ENCODE data around the gene CXCL13.
A peak's percentile ranks its signal among the peaks of the same experiment; 100 is the strongest.
"Not testable (repeated sequence)": the region's sequence is repeated elsewhere in the genome, so short reads cannot be mapped to it uniquely, and the experiment has no call there.

The CXCL13 gene, protein sequence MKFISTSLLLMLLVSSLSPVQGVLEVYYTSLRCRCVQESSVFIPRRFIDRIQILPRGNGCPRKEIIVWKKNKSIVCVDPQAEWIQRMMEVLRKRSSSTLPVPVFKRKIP

DNA sequence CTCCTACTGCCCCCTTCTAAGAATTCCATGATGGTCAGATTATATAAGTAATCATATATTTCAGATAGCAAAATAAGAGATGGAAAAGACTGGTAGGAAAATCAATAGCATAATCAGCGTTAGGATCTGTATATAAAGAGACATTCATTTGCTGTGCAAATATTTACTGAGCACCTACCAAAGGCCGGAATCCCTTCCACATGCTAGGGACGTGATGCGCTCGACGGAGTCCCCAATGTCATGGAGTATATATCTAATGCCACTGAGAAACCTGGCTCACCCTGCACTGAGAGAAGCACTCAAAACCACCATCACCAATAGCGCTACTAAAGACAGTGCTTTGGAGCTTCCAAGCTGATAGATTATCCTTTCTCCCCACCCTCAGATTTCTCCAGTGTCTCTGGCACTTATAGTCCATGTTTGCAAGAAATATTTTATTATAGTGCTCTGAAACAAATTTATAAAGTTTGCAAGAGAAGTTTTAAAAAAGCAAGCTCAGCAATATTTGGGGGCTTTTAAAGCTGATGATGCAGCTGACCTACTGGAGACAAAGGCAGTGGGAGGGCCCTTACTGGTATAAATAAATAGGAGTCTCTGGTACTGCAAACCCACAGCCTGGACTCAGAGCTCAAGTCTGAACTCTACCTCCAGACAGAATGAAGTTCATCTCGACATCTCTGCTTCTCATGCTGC lies at the start of gene CXCL13:
Gene CXCL13 (plus strand): TSS at position 611 of the 693 bp plus-strand sequence. CDS start 46 bp downstream, at position 657.
- no peak for DNase-seq

DNA sequence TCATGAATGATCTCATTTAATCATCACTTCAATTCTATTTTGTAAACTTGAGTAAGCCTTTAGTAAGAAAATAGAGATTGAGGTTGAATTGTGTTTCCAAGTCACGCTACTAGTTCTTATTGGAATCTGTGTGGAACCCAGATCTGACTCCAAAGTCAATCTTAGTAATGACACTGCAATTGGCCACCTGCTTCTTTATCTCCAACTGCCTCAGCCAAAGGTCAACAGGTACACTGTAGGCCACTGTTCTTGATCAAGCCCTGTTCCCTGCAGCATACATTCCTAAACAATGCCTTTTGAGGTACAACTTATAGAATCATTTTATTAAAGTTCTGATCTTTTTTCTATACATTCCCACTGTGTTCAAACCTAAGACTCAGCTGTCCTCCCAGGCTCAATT lies 45.5 kb upstream of the CXCL13 start:
- no peak for DNase-seq

DNA sequence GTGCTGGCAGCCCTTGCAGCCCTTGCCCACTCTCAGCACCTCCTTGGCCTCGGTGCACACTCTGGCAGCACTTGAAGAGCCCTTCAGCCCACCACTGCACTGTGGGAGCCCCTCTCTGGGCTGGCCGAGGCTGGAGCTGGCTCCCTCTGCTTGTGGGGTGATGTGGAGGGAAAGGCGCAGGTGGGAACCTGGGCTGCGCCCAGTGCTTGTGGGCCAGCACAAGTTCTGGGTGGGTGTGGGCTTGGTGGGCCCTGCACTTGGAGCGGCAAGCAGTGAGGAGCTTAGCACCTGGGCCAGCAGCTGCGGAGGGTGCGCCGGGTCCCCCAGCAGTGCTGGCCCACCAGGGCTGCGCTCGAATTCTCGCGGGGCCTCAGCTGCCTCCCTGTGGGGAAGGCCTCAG lies 43.9 kb upstream of the CXCL13 start:
- DNase-seq = not testable (repeated sequence)

DNA sequence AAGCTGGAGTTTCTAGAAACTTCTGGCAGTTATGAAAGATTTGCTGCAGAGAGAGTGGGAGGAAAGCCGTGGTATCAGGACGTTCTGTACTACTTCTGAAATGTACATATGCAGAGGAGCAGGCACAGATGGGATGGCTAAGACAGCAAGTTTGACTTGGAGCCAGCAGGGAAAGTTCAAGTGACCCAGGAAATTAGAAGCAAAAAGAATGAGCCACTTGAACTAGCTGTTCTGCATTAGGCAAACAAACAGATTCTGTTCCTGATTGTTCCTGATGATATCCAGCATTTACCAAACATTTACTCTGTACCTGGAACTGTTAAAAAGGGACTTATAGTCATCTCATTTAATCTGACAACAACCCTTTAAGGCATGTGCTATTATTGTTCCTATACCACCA lies 41.4 kb upstream of the CXCL13 start:
- no peak for DNase-seq

DNA sequence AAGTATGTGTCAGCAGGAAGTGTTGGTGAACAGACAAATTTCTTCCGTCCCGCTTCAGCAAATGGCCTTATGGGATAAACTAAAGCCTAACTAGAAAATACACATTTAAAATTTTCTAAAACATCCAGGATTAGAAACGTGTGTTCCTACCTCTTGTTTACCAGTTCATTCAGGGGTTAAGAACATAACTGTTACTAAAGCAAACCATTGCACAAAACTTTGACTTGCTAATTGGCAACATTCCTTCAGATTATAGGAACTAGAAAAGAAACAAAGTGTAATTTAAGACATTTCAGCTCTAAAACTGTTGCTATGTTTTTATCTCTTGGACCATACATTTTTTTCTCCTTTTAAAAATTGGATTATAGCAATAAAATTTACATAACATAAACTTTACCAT lies 39.5 kb upstream of the CXCL13 start:
- no peak for DNase-seq

DNA sequence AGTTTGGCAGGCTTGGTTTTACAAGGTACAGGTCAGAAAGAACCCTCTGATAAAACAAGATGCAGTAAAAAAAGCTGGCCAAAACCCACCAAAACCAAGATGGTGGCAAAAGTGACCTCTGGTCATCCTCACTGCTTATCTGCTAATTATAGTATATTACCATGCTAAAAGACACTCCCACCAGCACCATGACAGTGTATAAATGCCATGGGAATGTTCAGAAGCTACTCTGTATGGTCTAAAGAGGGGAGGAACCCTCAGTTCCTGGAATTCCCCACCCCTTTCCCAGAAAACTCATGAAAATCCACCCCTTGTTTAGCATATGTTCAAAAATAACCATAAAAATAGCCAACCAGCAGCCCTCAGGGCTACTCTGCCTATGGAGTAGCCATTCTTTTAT lies 38.1 kb upstream of the CXCL13 start:
- no peak for DNase-seq

DNA sequence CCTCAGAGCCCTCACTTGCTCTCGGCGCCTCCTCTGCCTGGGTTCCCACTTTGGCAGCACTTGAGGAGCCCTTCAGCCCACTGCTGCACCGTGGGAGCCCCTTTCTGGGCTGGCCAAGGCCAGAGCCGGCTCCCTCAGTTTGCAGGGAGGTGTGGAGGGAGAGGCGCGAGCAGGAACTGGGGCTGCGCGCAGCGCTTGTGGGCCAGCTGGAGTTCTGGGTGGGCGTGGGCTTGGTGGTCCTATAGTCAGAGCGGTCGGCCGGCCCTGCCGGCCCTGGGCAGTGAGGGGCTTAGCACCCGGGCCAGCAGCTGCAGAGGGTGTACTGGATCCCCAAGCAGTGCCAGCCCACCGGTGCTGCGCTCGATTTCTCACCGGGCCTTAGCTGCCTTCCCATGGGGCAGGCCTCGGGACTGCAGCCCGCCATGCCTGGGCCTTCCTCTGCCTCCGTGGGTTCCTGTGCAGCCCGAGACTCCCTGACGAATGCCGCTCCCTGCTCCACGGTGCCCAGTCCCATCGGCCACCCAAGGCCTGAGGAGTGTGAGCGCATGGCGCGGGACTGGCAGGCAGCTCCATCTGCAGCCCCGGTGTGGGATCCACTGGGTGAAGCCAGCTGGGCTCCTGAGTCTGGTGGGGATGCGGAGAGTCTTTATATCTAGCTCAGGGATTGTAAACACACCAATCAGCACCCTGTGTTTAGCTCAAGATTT lies 35.0 kb upstream of the CXCL13 start:
- not testable (repeated sequence) for DNase-seq

DNA sequence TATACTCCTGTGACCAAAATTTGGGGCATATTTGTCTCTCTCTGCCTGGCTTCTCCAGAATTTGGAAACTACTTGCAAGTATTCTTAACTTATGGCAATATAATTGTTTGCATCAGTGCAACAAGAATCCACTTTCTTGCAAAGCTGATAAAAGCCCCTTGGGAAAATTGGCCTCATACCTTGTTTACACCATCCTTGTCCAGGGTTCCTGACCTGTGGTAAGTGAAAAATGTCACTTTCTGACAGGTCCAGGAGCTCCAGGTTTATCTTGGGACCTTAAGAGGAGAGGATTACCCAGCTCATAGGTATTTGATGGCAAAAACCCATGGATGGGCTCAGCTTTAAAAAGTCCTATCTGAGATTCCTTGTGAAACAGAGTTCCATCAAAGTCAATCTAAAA lies 29.3 kb upstream of the CXCL13 start:
- no peak for DNase-seq

DNA sequence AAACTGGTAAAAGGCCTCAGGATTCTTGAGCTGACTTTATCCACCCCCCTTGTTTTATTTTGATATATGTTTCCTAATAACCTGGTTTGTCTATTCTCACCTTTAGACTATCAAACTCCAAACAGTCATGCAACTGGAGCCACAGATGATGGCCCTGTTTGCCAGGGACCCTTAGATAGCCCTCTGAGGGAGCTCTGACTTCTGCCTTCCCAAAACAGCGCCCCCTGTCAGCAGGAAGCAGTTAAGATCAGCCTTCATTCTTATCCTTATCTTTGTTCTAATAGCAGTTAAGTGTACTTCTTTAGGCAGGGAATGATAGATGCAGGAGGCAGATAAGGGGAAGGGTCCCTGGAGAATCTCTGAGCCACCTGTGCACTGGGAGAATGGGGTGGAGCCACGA lies 27.5 kb upstream of the CXCL13 start:
- no peak for DNase-seq

DNA sequence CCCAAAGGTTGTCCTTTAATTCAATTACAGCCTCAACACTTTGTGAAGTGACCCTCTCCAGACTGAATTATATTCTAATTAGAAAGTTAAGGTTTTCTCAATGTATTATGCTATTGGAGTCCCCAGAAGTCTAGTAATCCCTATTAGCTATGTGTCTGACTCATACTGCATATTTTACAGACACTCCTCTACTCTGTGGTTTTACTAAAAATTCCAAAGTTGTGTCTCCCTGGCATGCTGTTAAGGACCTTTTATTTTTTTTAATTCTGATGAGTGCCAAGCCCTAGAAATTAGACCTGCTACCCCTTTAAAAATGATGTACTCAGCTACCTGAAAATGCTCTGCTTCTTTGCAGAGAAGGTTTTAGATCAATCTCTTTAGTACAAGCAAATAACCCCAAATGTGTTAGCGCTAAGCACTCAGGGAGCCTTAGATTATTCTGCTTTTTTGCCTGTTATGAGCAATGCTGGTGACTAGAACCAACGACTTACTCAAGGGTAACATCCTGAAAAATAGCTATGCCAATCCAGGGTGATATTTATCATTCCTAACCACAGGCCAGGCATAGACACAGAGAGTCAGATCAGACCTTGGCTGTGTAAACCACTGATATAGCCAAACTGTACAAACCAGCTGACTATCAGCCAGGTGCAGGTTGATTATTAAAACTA lies 26.1 kb upstream of the CXCL13 start:
- no peak for DNase-seq

DNA sequence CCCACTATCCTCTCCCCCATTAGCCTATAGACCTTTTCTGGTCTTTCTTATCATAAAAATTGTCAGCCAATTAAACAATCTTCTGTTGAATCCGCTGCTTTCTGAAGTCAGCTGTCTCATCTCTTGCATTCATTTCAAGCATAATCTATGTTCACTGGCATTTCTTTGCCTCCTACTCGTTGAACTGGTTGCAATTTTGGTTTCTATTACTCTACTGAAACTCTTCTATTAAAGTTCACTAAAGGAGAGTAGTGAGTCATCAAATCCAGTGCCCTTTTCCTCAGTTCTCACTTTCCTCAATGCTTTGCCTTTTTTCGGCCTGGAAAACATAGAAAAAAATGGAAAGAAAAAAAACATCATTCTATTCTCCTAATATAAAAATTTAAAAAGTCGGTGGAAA lies 23.9 kb upstream of the CXCL13 start:
- no peak for DNase-seq

DNA sequence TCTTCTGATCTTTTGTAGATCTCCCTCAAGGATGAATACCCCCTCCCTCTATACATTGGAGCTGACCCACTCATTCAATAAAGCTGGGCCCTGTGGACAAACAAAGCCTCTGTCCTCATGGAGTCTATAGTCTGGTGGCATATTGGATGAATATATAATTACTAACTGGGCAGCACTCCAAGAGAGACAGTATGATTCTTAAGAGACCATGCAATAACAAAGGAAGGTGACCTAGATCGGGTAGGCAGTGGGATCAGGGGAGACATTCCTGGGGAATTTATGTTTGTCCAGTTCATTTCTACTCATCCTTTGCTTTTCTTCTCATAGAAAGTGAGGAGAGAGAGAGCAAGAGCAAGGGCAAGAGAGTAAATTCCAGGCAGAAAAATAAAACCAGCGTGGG lies 23.5 kb upstream of the CXCL13 start:
- DNase-seq = no peak

DNA sequence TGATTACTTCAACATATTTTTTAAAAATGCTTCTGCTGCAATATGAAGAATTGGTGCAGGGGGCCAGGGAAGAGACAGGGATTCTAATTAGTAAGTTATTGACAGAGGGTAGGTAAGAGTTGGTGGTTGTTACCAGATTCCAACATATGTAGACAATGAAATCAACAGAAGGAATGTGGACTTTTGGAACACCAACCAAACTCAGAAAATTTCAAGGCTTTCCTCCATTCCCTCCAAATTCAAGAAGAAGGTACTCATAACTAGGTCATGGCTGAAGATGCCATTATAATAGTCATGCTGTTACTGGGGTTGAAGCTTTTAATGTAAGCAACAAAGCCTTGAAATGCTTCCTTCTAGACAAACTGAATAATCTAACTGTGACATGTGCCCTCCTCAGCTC lies 22.9 kb upstream of the CXCL13 start:
- DNase-seq = no peak

DNA sequence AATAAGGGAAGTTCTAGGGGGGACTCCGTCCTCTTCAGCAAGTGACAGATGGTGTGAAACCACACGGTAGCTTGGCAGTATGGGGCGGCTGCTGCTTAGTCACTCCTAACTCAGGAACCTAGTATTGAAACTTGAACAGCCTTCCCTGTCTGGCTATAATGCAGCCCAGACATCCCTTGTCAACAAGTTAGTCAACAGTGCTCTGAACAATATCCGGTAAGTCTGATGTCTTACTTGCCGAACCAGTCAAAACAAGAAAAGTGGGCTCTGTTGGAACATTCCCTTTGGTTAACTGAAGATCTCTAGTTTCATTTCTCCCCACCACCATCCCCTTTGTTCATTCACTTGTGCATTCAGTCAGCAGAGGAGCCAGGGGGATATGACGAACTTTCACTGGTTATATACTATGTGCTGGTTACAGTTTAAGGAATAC lies 18.7 kb upstream of the CXCL13 start:
- DNase-seq = peak; percentile 15

DNA sequence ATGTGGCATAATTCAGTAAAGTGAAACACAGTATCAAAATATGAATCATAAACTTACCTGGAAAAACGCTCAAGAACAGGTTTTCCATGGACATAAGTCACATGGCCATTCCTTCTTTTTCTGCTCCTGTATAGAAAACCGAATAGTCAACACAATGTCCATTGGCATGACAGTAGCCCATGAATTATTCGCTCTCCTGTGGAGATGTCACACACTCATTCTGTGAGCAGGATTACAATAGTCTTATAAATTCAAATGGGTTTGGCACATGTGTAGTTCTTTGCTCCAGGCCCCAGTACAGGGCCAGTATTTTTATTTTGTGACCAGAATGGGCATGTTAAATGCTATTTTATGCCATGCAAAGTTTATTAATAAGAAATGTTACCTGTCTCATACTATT lies 15.1 kb upstream of the CXCL13 start:
- DNase-seq = no peak

DNA sequence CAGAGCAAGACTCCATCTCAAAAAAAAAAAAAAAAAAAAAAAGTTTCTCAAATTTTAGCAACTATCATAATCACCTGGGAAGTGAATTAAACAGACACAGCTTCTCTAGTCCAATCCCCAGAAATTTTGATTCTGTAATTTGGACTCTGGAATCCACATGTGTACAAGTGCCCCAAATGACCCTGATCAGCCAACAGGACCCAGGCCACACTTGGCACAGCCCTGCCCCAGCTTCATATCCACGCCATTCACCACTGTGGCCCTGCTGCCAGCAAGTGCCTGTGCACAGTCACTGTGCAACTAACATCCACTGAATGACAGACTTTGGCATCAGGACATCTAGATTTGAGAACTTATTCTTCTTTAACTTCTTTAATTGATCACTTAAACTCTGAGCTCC lies 14.1 kb upstream of the CXCL13 start:
- no peak for DNase-seq

DNA sequence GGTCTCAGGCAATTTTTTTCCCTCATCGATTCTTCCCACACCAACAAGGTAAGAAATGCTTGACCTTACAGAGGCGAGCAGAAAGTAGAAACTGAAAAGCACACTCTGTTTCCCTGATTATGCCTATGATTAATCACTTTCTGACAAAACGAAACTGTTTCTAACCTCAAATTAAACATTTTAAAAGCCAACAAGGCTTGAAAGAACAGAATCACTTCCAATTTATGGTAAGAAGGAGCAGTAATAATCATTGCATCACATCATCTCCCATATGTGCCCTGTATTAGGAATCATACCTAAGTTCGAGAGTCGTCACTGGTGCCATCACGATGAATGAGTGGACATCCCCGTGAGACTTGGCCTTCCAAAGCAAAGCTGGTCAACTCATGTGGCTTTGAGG lies 12.5 kb upstream of the CXCL13 start:
- DNase-seq = no peak

DNA sequence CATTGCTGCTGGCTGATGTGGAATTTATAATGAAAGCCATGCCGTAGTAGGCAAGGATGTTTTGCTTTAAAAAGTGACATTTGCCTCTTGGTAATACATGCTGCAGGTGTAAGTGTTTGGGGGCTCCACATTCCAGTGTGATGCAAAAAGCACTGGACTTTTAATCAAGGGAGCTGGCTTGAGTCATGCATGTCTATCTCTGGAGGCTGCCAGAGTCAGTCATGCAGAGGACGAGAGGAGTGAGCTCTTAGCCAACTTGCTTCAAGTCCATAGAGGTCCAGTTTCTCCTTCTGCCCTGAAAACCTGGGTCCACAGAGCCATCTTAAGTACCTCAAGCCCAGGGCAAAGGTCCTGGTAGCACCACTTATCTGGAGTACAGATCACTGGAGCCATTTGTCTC lies 11.6 kb upstream of the CXCL13 start:
- DNase-seq = no peak

DNA sequence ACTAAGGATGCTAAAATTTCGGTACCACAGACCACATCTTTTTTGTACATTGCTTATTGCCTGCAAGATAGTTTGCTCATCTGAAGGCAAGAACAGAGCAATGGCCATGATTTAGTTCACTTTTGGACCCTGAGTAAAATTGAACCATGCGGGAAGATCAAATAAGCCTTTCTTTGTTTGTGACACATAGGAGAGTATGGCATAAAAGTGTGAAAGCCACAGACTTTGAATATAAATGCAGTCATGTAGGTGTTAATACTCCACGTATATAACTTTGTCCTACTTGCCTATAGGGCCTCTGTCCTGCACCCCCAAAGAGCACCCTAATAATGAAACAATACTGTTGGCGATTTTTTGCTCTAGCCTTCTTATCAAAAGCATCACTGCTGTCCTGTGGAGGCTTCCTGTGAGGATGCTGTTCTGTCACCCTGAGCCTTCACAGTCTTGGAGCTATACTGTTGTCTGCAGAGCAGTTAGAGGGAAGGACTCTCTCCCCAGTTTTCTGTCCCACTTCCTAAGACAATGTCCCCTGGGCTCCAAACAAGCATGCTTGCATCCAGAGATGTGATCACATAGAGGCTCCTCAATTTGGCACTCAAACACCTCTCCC lies 10.2 kb upstream of the CXCL13 start:
- no peak for DNase-seq

DNA sequence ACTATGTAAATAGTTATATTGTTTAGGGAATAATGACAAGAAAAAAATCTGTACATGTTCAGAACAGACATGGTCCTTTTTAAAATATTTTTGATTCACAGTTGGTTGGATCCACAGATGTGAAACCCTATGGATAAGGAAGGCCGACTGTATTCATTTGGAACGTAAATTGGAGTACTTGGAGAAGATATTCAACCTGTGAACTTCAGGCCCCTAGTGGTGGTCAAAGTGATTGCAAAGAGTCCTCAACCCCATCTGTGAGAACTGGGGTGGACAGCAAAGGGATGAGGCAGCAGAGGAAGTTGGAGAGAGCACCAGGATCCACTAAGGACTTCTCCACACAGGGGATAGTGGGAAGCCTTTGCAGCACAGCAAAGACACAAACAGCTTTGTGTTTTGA lies 6.2 kb upstream of the CXCL13 start:
- DNase-seq = peak; percentile 16

DNA sequence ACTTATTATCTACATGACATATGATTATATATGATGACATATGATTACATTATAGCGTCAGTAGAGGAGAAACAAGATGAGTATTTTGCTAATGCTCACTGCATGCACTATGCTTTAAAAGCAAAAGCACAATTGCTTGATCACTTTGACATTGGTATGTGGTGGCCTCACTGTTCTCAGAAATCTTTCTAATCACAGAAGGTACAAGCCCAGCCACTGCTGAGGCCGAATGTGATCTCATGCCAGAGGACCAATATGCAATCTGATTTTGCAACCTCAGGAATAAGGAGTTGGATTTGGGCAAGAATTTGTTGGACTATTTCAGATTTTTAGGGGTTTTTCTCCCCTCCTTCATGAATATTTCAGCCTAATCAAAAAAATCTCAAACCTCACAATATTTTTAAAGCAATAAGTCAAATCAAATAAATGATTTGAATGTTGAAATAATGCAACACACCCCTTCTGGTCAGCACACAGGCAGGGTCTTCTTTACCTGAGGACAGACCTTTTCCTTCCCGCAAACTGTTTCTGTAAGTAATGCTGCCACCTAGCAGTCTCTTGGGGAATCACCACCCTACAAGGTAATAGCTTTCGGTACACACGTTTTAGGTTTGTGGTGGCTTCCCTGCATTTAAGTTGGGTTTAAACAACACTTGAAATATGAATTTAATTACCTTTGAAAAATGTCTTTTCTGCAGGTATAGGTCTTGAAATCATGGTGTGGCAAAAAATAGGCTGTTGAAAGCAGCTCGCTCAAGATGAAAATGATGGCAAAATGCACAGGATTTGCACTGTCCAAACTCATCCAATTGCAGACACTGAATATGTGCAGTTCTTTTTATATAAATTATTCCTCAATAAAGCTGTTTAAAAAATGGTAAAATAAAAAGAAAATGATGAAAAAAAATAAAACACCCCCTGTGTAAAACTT lies 4.8 kb upstream of the CXCL13 start:
- DNase-seq = no peak

DNA sequence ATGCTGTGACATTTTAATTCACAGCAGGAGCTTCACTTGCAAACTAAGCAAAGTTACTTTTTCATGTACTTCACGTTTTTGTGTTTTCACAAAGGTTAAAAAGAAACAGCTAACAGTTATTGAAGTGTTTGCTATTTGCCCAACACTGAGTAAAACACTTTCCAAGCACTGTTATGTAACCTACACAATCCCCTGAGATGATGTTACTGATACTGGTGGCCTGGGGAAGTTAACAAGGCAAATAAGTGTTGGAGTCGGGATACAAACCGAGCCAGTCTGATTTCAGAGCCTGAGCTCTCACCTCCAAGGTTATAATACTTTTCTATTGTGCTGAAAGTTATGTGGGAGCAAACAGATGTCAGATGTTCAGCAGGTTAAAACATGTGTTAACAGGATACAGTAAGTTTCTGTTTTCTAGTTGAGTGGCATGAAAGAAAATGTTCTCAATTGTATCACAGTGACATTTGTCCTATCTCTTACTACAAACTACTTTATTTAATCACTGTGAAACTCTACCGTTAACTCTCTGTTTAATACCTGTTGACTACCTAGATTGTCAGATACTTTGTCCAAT lies 3.9 kb upstream of the CXCL13 start:
- no peak for DNase-seq

Data from NCI-H1694 (cell line).